NT2/D1 (cell line): Measurements from ENCODE around the gene RGSL1.

Experiments
- DNase-seq: peaks from one replicate; pipeline ENCODE4 v3.0.0-alpha.2; 2011; ENCODE audit warnings: low read depth, low spot score
- H3K27me3 ChIP-seq: 2 replicates; pipeline ENCODE4 v1.6.0; 2011; ENCODE audit warnings: mild to moderate bottlenecking; ENCODE audit not compliant: insufficient read length, insufficient read depth
- H3K36me3 ChIP-seq: 2 replicates; pipeline ENCODE4 v1.6.1; 2011; ENCODE audit warnings: mild to moderate bottlenecking, low read length, mixed read lengths; ENCODE audit not compliant: insufficient read depth, insufficient read length
- H3K4me1 ChIP-seq: 2 replicates; pipeline ENCODE4 v1.5.1; 2011; ENCODE audit not compliant: insufficient read depth, insufficient read length
- H3K4me3 ChIP-seq: 2 replicates; pipeline ENCODE4 v1.5.1; 2011; ENCODE audit warnings: low read depth; ENCODE audit not compliant: insufficient read length
- H3K9ac ChIP-seq: 2 replicates; pipeline ENCODE4 v1.6.0; 2011; ENCODE audit warnings: low read depth; ENCODE audit not compliant: insufficient read length
- H3K9me3 ChIP-seq: 2 replicates; pipeline ENCODE4 v1.5.1; 2011; ENCODE audit warnings: mild to moderate bottlenecking, low read length; ENCODE audit not compliant: insufficient read depth
- SUZ12 ChIP-seq: IDR thresholded peaks from 2 replicates; pipeline ENCODE4 v1.6.1; 2011; ENCODE audit not compliant: insufficient read length, insufficient read depth; ENCODE audit errors: extremely low read depth
- YY1 ChIP-seq: IDR thresholded peaks from 2 replicates; pipeline ENCODE4 v1.6.1; 2011; ENCODE audit not compliant: insufficient read length, insufficient read depth
- ZNF274 ChIP-seq: IDR thresholded peaks from 2 replicates; pipeline ENCODE4 v1.6.1; 2011; ENCODE audit warnings: mild to moderate bottlenecking, low read depth, low read length

The RGSL1 gene

GRCh38 chr1:182533896-182534295 lies 84.0 kb downstream of the RGSL1 start:
- H3K4me1 ChIP-seq = no peaks in the 10 kb centered on the region
- no peak for DNase-seq
- no peaks in the 10 kb centered on the region for H3K27me3 ChIP-seq
- H3K9ac ChIP-seq = no peak overlapping the region
- TF ChIP-seq YY1 = no peak
- no peak for TF ChIP-seq SUZ12
- TF ChIP-seq ZNF274 = no peak
- H3K4me3 ChIP-seq = no peak overlapping the region
- H3K9me3 ChIP-seq = no peaks in the 10 kb centered on the region
- H3K36me3 ChIP-seq = no peaks in the 10 kb centered on the region

DNA sequence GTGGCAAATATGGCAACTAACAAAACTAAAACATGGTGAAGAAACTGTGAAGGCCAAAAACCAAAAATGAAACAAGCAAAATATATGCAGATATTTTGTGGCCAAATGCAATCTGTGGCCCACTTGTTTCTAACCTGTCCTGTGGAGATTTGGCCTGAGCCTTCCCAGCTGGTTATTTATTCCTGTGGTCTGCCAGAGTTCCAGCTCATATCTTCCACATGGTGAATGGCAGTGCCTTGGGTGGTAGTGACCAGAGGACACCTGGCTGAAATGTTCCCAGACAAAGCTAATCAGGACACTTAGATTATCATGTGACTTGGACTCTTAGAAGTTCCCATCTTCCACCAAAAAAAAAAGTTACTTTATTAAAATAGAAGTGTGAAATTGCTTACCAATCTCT lies 99.4 kb downstream of the RGSL1 start:
- Histone ChIP-seq H3K4me3 (no peak overlapping the region), H3K9me3 (no peaks in the 10 kb centered on the region; the same call in 1 of the 2 replicates), H3K27me3 (no peaks in the 10 kb centered on the region), H3K36me3 (no peaks in the 10 kb centered on the region), H3K4me1 (no peaks in the 10 kb centered on the region), H3K9ac (no peak overlapping the region)
- TF ChIP-seq SUZ12 (no peak), ZNF274 (no peak), YY1 (no peak)
- no peak for DNase-seq

GRCh38 chr1:182549811-182550210 lies 99.9 kb downstream of the RGSL1 start:
- Histone ChIP-seq H3K9ac (no peak overlapping the region), H3K4me3 (no peak overlapping the region), H3K27me3 (no peaks in the 10 kb centered on the region), H3K9me3 (no peaks in the 10 kb centered on the region; the same call in 1 of the 2 replicates), H3K36me3 (no peaks in the 10 kb centered on the region), H3K4me1 (no peaks in the 10 kb centered on the region)
- TF ChIP-seq YY1 (no peak), ZNF274 (no peak), SUZ12 (no peak)
- DNase-seq = no peak

GRCh38 chr1:182552527-182552926 lies 102.6 kb downstream of the RGSL1 start:
- H3K9ac ChIP-seq = no peak overlapping the region
- no peak for DNase-seq
- TF ChIP-seq SUZ12 (no peak), ZNF274 (no peak), YY1 (no peak)
- H3K9me3 ChIP-seq = no peaks in the 10 kb centered on the region; the same call in 1 of the 2 replicates
- no peaks in the 10 kb centered on the region for H3K4me1 ChIP-seq
- no peaks in the 10 kb centered on the region for H3K27me3 ChIP-seq
- H3K36me3 ChIP-seq = no peaks in the 10 kb centered on the region
- H3K4me3 ChIP-seq = no peak overlapping the region

DNA sequence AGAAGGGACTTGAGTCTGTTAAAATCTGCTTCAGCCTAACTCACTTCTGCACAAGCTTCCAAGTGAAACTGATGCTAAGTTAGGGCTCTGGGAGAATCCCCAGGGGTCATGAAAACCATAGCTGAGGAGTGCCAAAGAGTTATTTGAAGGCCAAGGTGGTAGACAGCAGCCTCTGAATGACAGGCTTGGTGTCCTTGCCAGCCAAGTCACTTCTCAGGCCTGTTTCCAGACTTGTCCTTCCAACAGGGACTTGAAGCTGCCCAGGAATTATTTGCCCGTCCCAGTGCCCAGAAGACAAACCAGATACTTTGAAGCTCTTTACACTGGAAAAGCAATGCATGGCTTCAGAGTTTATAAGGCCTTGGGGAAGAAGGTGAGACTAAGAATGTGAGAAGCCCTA lies 105.5 kb downstream of the RGSL1 start:
- no peaks in the 10 kb centered on the region for H3K27me3 ChIP-seq
- no peak overlapping the region for H3K4me3 ChIP-seq
- no peaks in the 10 kb centered on the region for H3K4me1 ChIP-seq
- no peaks in the 10 kb centered on the region for H3K36me3 ChIP-seq
- no peak for TF ChIP-seq ZNF274
- no peak for TF ChIP-seq SUZ12
- TF ChIP-seq YY1 = no peak
- H3K9ac ChIP-seq = no peak overlapping the region
- no peak for DNase-seq
- no peaks in the 10 kb centered on the region; the same call in 1 of the 2 replicates for H3K9me3 ChIP-seq

DNA sequence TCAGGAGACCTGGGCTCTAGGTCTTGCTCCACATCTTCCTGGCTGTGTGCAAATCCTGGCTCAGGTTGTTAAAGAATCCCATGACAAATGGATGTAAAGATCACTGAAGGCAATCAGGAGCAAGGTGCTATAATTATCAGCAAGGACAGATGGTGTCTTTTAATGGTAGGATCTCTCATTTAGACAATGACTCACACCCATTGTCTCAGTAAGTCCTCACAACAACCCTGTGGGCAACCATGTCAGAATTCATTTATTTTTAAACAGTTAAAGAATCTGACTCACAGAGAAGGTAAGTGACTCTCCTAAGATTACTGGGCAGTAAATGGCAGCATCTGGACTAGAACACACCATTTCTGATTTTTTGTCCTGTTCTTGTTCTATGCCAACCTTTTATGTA lies 106.3 kb downstream of the RGSL1 start:
- Histone ChIP-seq H3K4me1 (no peaks in the 10 kb centered on the region), H3K36me3 (no peaks in the 10 kb centered on the region), H3K9me3 (no peaks in the 10 kb centered on the region; the same call in 1 of the 2 replicates), H3K27me3 (no peaks in the 10 kb centered on the region), H3K9ac (no peak overlapping the region), H3K4me3 (no peak overlapping the region)
- TF ChIP-seq ZNF274 = no peak
- no peak for TF ChIP-seq SUZ12
- no peak for TF ChIP-seq YY1
- DNase-seq = no peak

DNA sequence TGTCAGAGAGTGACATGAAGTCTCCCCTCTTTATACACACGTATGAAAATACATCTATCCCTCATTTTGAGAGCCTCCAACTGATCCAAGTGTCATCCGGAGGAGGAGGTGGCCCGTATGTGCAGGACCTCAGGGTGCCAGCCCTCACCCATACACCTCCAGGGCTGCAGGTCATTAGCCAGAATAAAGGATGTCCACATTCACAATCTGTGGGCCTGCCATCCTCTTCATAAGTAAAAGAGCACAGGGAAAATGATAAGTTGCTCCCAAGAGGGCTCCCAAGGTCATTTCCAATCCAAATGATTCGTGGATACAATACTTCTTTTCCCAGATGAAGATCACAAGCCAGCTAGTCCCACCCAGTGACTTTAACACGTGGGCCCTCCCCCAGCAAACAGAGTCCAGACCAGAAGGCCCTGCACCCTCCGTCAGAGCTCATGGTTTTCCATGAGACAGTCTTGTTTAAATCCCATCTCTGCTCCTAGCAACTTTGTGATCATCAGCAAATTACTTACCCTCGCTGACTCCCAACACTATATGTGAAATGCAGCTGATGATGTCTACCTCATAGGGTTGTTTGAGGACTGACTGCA lies 110.5 kb downstream of the RGSL1 start:
- Histone ChIP-seq H3K4me3 (no peak overlapping the region), H3K9ac (no peak overlapping the region), H3K36me3 (no peaks in the 10 kb centered on the region), H3K9me3 (no peaks in the 10 kb centered on the region), H3K27me3 (no peaks in the 10 kb centered on the region), H3K4me1 (no peaks in the 10 kb centered on the region)
- no peak for DNase-seq
- TF ChIP-seq SUZ12 (no peak), YY1 (no peak)

DNA sequence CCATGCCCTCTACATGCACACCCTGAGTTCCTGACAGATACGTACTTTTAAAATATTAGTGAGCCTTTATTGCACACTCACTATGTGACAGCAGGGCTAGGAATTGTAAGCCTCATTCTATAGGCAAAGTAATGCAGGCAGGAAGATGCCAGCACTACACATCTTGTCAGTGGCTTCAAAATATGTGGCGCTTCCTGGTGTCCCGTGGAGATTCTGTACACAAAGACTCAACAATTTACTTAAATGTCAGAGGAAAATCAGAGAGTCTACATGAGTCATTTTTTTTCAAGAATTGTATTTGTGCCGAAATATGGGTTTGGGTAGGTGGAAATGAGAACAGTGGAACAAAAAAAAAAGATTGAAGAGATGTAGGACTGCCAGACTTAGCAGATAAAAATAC lies 111.5 kb downstream of the RGSL1 start:
- no peaks in the 10 kb centered on the region for H3K4me1 ChIP-seq
- TF ChIP-seq SUZ12 (no peak), YY1 (no peak)
- no peaks in the 10 kb centered on the region for H3K27me3 ChIP-seq

More for the DNA sequence above, 111.5 kb downstream of the RGSL1 start:
- Histone ChIP-seq H3K9me3 (no peaks in the 10 kb centered on the region), H3K36me3 (no peaks in the 10 kb centered on the region), H3K4me3 (no peak overlapping the region), H3K9ac (no peak overlapping the region)
- DNase-seq = no peak
